Ammon's horn (tissue), 1 donor: ENCODE data around the gene CALU.

Experiments
- DNase-seq: peaks from one replicate; pipeline ENCODE4 v3.0.0-alpha.2; 2016; ENCODE audit warnings: low spot score

Gene CALU

GRCh38 chr7:128788446-128789412 lies 49.6 kb downstream of the CALU start:
- no peak for DNase-seq

DNA sequence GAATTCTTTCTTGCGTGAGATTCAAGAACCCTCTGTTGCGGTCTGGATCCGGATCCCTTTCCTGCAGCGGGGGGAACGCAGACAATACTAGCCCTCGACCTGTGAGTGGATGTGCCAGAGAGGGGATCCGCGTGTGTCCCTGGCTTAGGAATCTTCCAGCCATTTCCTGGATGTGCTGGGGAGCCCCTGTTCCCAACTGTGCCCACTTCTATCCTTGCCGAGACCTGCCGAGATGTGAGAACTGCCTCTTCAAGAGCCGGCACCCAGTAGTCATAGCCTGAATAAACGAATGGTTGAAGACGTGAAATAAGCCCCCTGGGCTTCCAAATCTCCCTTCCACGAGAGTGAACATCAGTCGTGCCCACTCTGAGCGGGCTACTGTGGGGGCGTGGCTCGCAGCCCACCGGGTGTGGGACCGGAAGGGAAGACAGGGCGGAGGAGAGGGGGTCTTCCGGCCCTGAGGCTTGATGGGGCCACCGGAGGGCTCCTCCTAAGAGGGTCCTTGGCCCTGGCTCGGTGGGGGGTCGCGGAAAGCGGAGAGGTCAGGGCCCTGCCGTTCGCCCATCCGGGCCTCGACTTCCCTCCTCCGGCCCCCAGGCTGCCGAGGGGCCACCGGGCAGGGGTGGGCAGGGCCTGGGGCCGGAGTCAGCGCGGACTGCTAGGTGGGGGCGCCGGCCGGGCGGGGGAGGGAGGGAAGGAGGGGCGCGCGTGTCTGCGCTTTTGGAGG lies 51.3 kb downstream of the CALU start:
- no peak for DNase-seq

GRCh38 chr7:128791121-128791971 lies 52.2 kb downstream of the CALU start, which contains the start of gene CCDC136:
Gene CCDC136 (plus strand): TSS chr7:128791968. CDS start chr7:128792412, 444 bp downstream.
- peak; percentile 72 for DNase-seq

DNA sequence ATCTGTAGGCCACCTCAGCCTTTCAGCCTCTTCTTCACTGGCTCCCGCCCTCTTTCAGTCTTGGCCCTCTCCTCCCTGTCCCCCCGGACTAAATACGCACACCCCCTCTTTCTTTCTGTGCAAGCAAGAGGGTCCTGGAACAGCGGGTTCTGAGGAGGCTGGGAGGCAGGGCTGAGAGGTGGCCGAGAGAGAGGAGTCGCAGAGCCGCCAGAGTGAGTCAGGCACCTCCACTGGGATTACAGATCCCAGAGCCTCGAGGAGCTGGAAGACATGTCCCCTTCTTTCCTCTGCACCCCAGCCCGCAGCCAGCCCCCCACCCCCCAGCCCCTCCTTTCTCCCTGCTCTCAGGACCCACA lies 52.8 kb downstream of the CALU start:
- DNase-seq = no peak

DNA sequence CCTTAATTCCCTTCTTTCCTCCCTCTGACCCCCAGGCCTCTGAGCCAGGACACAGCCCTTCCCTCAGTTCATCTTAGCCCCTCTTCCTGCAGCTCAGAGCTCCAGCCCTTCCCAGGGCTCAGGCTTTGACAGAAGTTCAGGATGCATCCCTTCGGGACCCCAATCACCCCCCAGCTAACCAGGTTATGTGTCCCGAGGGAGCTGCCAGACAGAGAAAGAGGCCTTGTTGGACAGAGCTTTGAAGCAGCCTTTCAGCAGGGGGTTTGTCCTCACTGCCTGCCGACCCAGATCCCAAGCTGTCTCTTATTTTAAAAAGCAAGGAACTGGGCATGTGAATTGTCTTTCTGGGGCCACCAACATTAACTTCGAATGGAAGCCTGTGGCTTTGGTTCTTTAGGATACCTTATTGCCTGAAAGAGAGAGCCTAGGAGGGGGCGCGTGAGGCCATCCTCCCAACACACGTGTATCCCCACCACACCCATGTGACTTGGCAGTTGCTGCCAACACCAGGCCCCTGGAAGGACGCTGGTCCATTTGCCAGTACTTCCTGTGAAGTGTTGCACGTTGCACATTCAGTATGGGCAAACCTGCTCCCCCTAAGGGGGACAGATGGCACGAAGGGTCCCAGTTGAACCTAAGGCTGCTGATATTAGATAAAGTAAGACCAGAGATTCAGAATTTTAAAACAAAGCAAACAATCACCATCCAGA lies 53.5 kb downstream of the CALU start:
- DNase-seq = no peak

- DNase-seq = no peak
Measured at GRCh38 chr7:128793181-128793547, 54.0 kb downstream of the CALU start.

- DNase-seq = no peak
Measured at GRCh38 chr7:128794020-128794419, 54.9 kb downstream of the CALU start.

GRCh38 chr7:128794436-128794835 lies 55.3 kb downstream of the CALU start:
- no peak for DNase-seq

DNA sequence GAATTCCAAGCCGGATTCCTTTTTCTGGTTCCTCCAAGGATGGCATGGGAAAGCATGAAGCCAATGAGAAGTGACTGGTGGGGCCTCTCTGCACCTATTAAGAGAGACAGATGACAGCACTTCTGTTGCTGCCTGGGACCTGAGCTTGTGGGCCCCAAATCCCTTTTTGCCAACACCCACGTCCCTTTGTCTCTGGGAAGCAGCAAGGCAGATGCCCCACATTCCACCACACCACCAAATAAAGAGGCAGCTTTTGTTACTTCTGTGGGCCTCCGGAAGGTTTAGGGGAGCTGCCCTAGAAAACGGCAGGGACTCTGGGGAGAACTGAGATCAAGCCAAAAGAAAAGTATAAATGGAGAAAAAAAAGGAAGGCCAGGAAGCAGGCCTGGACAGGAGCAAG lies 56.0 kb downstream of the CALU start:
- DNase-seq = no peak

- no peak for DNase-seq
Measured at GRCh38 chr7:128796327-128796726, 57.2 kb downstream of the CALU start.

DNA sequence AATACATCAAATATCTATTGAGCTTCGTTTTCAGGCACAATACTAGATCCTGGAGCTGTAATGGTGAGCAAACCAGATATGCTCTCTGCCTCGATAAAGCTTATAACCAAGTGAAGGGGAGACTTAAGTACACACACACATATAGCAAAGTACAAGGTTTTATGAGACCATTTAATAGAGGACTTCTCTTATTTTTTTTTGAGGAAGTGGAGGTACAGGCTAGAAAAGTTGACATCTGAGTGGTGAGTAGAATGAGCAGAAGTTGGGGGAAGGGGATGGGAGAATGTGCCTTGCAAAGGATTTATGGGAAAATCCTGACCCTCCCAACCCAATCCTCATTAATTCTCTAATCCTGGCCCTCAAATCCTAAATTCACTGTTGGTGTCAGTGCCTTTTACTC lies 60.3 kb downstream of the CALU start:
- DNase-seq = no peak

GRCh38 chr7:128800567-128800966 lies 61.4 kb downstream of the CALU start:
- DNase-seq = no peak

GRCh38 chr7:128801003-128801402 lies 61.8 kb downstream of the CALU start:
- no peak for DNase-seq

DNA sequence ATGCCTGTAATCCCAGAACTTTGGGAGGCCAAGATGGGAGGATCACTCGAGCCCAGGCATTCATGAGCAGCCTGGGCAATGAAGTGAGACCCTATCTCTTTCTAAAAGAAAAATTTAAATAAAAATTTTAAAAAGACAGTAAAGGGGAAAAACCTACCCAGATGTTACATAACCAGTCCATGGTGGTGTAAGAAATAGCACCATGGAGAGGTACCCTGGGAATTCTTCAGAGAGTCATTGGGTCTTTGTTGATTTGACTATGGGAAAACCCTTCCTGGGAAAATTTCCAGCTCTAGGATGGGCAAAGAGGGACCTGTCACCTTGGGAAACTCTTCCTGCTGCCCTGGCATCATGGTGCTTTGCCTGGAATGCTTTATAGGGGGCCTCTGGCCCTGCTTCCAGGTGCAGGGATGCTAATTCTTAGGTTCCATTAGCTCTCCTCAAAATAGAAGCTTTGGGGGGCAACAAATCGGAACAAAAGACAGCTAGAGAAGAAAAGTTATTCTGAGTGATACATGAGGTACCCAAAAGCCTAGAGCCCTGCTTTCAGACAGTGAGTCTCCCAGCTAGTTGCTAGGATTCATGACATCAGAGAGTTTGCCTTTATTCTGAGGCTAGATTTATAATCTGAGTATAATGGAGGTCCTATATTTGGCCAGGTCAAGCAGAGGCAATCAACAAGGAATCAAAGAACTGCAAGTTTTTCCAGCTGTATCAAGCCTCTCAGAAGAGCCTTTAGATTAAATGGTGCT lies 62.7 kb downstream of the CALU start:
- no peak for DNase-seq

GRCh38 chr7:128804484-128804883 lies 65.3 kb downstream of the CALU start:
- no peak for DNase-seq

DNA sequence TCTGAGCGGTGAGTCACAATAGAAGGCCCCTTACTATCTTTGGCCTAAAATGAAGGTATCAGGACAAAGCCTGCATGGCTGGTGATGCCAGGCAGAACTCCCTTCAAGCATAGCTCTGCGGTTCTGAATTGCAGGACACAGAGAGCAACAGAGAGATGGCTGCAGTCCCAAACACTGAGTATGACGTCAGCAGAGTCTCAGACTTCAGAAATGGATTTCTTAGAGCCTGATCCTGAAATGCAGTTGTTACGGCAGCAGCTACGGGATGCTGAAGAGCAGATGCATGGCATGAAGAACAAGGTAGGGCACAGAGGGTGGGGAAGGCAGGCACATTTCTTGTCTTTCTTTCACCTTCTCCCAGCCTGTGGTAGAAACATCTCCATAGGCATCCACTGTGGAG lies 66.1 kb downstream of the CALU start:
- no peak for DNase-seq

- DNase-seq = no peak
Measured at GRCh38 chr7:128807191-128807590, 68.0 kb downstream of the CALU start.

DNA sequence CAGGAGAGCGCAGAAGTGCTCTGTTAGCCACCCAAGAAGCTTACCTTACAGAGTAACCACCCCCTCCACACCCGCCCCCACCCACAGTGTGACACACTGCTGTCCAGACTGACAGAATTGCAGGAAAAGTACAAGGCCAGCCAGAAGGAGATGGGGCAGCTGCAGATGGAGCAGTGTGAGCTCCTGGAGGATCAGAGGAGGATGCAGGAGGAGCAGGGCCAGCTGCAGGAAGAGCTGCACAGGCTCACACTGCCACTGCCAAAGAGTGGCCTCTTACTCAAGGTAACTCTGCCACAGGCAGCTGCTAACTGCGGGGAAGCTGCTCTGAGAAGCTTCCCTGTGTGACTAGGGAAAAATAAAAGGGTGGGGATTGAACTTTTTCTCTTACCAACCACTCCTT lies 70.2 kb downstream of the CALU start:
- no peak for DNase-seq

- no peak for DNase-seq
Measured at GRCh38 chr7:128810473-128810872, 71.3 kb downstream of the CALU start.

DNA sequence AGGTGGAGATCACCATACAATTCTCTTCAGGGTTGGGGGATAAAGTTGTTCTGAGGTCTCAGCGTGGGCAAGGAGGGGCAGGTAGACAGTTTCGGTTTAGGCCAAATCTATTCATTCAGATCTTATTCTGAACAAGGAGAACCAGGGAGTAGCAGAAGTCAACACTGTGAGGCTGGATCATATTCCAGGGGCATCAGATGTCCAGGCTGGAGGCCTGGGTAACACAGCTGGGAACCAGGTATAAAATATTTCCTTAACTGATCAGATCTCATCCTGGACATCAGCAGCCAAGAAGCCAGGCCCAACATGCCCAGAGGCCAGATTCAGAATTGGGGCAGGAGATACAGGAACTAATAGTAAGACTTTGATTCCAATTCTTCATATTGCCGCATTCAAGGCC lies 71.8 kb downstream of the CALU start:
- DNase-seq = no peak
